ENCODE results near the gene NEDD4L. TPM values are rescaled to one million over a fixed set of nuclear protein-coding genes. Genes with fewer than 3 reads are reported as not detected.

Gene NEDD4L
- polyA plus RNA-seq, 1 donor (not counting 4 experiments of a cell fraction or from before 2014, with no cell fraction given), result 52.6 TPM

GRCh38 chr18:58069099-58069498 lies 25.1 kb downstream of the NEDD4L start:
- Histone ChIP-seq H3K79me2 (ENCODE audit: control insufficient read depth, insufficient read depth, low read length) (peaks cover 5% of the 10 kb centered on the region), H3K36me3 (ENCODE audit: control insufficient read depth in 2 of 2, extremely low read depth in 1 of 2, insufficient read depth in 2 of 2, low read length in 2 of 2) (no peaks in the 10 kb centered on the region)
- dilution Hi-C loops (cut with MboI; ENCODE audit: extremely low pct_ligation_motif_present, low sequenced_read_pairs), result no loop called here

DNA sequence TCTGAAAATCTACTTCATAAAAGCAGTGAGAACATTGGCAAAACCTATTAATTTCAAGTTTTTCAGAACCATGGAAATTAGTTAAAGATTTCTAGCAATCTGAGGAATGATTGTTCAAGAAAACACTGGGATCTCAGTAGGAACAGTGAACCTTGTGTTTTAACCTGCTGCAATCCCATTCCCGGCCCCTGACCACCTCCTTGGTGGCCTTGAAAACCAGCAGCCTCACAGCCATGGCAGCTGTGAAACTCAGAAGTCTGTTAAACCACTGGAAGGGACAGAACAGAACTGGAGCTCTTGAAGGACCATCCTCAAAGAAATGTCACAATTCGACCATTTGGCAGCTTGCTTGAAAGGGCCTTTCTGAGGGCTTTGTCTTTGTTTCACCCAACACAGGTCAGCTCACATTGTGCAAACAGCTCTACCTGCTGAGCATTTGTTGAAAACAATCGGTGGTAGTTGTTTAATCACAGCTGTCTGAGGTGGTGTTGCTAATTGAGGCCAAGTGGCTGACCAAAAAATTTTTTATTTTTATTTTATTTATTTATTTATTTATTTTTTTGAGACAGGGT lies 25.8 kb downstream of the NEDD4L start:
- H3K36me3 ChIP-seq (ENCODE audit: control insufficient read depth in 2 of 2, extremely low read depth in 1 of 2, insufficient read depth in 2 of 2, low read length in 2 of 2), result no peaks in the 10 kb centered on the region
- H3K4me2 ChIP-seq (ENCODE audit: control insufficient read depth, extremely low read depth, insufficient read depth, low read depth, low read length), result no peak overlapping the region
- H3K27me3 ChIP-seq (ENCODE audit: control insufficient read depth, extremely low read depth, insufficient read depth, low read length), result no peaks in the 10 kb centered on the region
- no peak overlapping the region for H3K9ac ChIP-seq (ENCODE audit: control insufficient read depth, extremely low read depth, insufficient read depth, low read length)
- no peak for DNase-seq (ENCODE audit: low read depth, low spot score)
- no peak overlapping the region for H2AFZ ChIP-seq (ENCODE audit: control insufficient read depth, low read length)
- no peak for FAIRE-seq
- no peak overlapping the region for H3K4me3 ChIP-seq (ENCODE audit: control insufficient read depth in 2 of 3, extremely low read depth in 1 of 3, insufficient read depth in 2 of 3, low read depth in 1 of 3, low read length in 3 of 3)
- TF ChIP-seq EZH2 (IDR thresholded peaks at IDR 0.05; ENCODE audit: low read length) (no peak), CTCF (optimal IDR thresholded peaks at IDR 0.05 in 1 of 3, IDR thresholded peaks at IDR 0.05 in 1 of 3, conservative IDR thresholded peaks at IDR 0.05 in 1 of 3; ENCODE audit: extremely low read depth in 1 of 3, insufficient read depth in 2 of 3, low read length in 3 of 3) (no peak)
- H3K9me3 ChIP-seq (ENCODE audit: control insufficient read depth, low read depth, low read length), result no peaks in the 10 kb centered on the region
- H3K79me2 ChIP-seq (ENCODE audit: control insufficient read depth, insufficient read depth, low read length), result peaks cover 5% of the 10 kb centered on the region
- H3K27ac ChIP-seq (ENCODE audit: control insufficient read depth, insufficient read depth, low read length), result no peak overlapping the region
- no peaks in the 10 kb centered on the region for H4K20me1 ChIP-seq (ENCODE audit: control insufficient read depth, extremely low read depth, insufficient read depth, low read length)
- dilution Hi-C loops (cut with MboI; ENCODE audit: extremely low pct_ligation_motif_present, low sequenced_read_pairs), result no loop called here
- H3K4me1 ChIP-seq (ENCODE audit: control insufficient read depth, extremely low read depth, insufficient read depth, low read length), result no peaks in the 10 kb centered on the region
- H3K9me1 ChIP-seq (ENCODE audit: control insufficient read depth, extremely low read depth, insufficient read depth, low read length), result peaks cover 3% of the 10 kb centered on the region

More at GRCh38 chr18:58069099-58069498, 25.1 kb downstream of the NEDD4L start:
- no peak for FAIRE-seq
- no peak overlapping the region for H2AFZ ChIP-seq (ENCODE audit: control insufficient read depth, low read length)
- no peaks in the 10 kb centered on the region for H4K20me1 ChIP-seq (ENCODE audit: control insufficient read depth, extremely low read depth, insufficient read depth, low read length)
- no peak overlapping the region for H3K4me3 ChIP-seq (ENCODE audit: control insufficient read depth in 2 of 3, extremely low read depth in 1 of 3, insufficient read depth in 2 of 3, low read depth in 1 of 3, low read length in 3 of 3)
- TF ChIP-seq CTCF (optimal IDR thresholded peaks at IDR 0.05 in 1 of 3, IDR thresholded peaks at IDR 0.05 in 1 of 3, conservative IDR thresholded peaks at IDR 0.05 in 1 of 3; ENCODE audit: extremely low read depth in 1 of 3, insufficient read depth in 2 of 3, low read length in 3 of 3) (no peak), EZH2 (IDR thresholded peaks at IDR 0.05; ENCODE audit: low read length) (no peak)
- DNase-seq (ENCODE audit: low read depth, low spot score), result no peak
- H3K27ac ChIP-seq (ENCODE audit: control insufficient read depth, insufficient read depth, low read length), result no peak overlapping the region
- no peaks in the 10 kb centered on the region for H3K4me1 ChIP-seq (ENCODE audit: control insufficient read depth, extremely low read depth, insufficient read depth, low read length)
- no peak overlapping the region for H3K4me2 ChIP-seq (ENCODE audit: control insufficient read depth, extremely low read depth, insufficient read depth, low read depth, low read length)
- H3K27me3 ChIP-seq (ENCODE audit: control insufficient read depth, extremely low read depth, insufficient read depth, low read length), result no peaks in the 10 kb centered on the region
- H3K9ac ChIP-seq (ENCODE audit: control insufficient read depth, extremely low read depth, insufficient read depth, low read length), result no peak overlapping the region
- H3K9me1 ChIP-seq (ENCODE audit: control insufficient read depth, extremely low read depth, insufficient read depth, low read length), result peaks cover 3% of the 10 kb centered on the region
- no peaks in the 10 kb centered on the region for H3K9me3 ChIP-seq (ENCODE audit: control insufficient read depth, low read depth, low read length)

All from keratinocyte (primary cell).